Mucosa of descending colon (tissue), 3 donors: Measurements from ENCODE around the gene DRAM2. TPM values are rescaled to one million over a fixed set of nuclear protein-coding genes. Genes with fewer than 3 reads are reported as not detected.

ENCODE experiments used
- ATAC-seq: fragments of 200-7000 bp; cut with Tn5 transposase; one replicate; pipeline ENCODE4 v1.9.1; 2020; ENCODE audit warnings: mild to moderate bottlenecking, moderate library complexity
- DNase-seq, 3 donors: peaks; one replicate each; pipeline ENCODE4 v3.0.0-alpha.2; 2020
- H3K36me3 ChIP-seq: fragments of 200-600 bp; one replicate; pipeline ENCODE4 v1.8.0; 2021; ENCODE audit warnings: low read depth, mild to moderate bottlenecking
- H3K4me1 ChIP-seq: fragments of 200-600 bp; one replicate; pipeline ENCODE4 v1.8.0; 2021; ENCODE audit warnings: low read depth, mild to moderate bottlenecking
- H3K4me3 ChIP-seq: fragments of 200-600 bp; one replicate; pipeline ENCODE4 v1.8.0; 2021; ENCODE audit warnings: mild to moderate bottlenecking
- H3K9me3 ChIP-seq: fragments of 200-600 bp; one replicate; pipeline ENCODE4 v1.8.0; 2021; ENCODE audit warnings: mild to moderate bottlenecking
- CTCF ChIP-seq: fragments of 200-600 bp; IDR thresholded peaks from one replicate; pipeline ENCODE4 v1.8.0; 2022; ENCODE audit warnings: antibody characterized with exemption, mild to moderate bottlenecking
- intact Hi-C, 2 donors: fragments of 100-400 bp; cut with DNase I in 1 of 2; cut with micrococcal nuclease in 1 of 2; formaldehyde crosslinking; loops; one replicate each; pipeline versions ENCODE4 v1.11.0 to v1.11.1; 2022; cut with DNase I, micrococcal nuclease
- total RNA-seq, 3 donors: library from RNA; stranded (reverse); fragmentation: NEBNext Ultra II Directional in 2 of 3; extraction: Animal tissue kit (Norgen Biotek cat#: 25700) in 2 of 3; gene quantifications; one replicate each; pipeline versions ENCODE4 v1.2.1 to v1.2.4, GENCODE V29; 2021 to 2023
- donor health status: DM: no; HTN: no; CAD: no; lungs with moderate emphysema.
- donor health status: DM: no; HTN: no; CAD: no.
- donor health status: DM: no; HTN: yes; CAD: no.

DRAM2 gene
- total RNA-seq, 3 donors from 2014 or later: 44.2 to 52.3 (median 48.5) TPM

- no peak for TF ChIP-seq CTCF
- intact Hi-C loops: no loop called here
- no peaks in the 10 kb centered on the region for H3K36me3 ChIP-seq
- no peak for DNase-seq
- no peak overlapping the region for H3K4me3 ChIP-seq
- H3K9me3 ChIP-seq: no peaks in the 10 kb centered on the region
- H3K4me1 ChIP-seq: peaks cover 23% of the 10 kb centered on the region
- no peak for ATAC-seq
Observed at GRCh38 chr1:111141245-111142220, 1.6 kb upstream of the DRAM2 start.

- peak in 1 of 3 donors; percentile 65 for DNase-seq
- Histone ChIP-seq H3K36me3 (no peaks in the 10 kb centered on the region), H3K9me3 (no peaks in the 10 kb centered on the region), H3K4me3 (peak overlapping the region; percentile 78), H3K4me1 (peaks cover 23% of the 10 kb centered on the region)
- intact Hi-C loops: no loop called here
- TF ChIP-seq CTCF: no peak
- ATAC-seq: no peak
Observed at GRCh38 chr1:111140680-111140967, 731 bp upstream of the DRAM2 start.

GRCh38 chr1:111139324-111139955 is 453 bp downstream of the DRAM2 start:
- peak overlapping the region; percentile 78 for H3K4me3 ChIP-seq
- no peak for TF ChIP-seq CTCF
- no peaks in the 10 kb centered on the region for H3K36me3 ChIP-seq
- intact Hi-C loops: no loop called here
- H3K9me3 ChIP-seq: no peaks in the 10 kb centered on the region
- peaks cover 23% of the 10 kb centered on the region for H3K4me1 ChIP-seq
- ATAC-seq (peak; percentile 62), DNase-seq (peak in 1 of 3 donors; percentile 74)

- DNase-seq (no peak), ATAC-seq (no peak)
- Histone ChIP-seq H3K9me3 (no peaks in the 10 kb centered on the region), H3K36me3 (no peaks in the 10 kb centered on the region), H3K4me3 (no peak overlapping the region), H3K4me1 (peaks cover 4% of the 10 kb centered on the region)
- no peak for TF ChIP-seq CTCF
- intact Hi-C loops: no loop called here
Observed at GRCh38 chr1:111133866-111134265, 6.0 kb downstream of the DRAM2 start.

- TF ChIP-seq CTCF: no peak
- DNase-seq (no peak), ATAC-seq (no peak)
- no peak overlapping the region for H3K4me3 ChIP-seq
- no peaks in the 10 kb centered on the region for H3K9me3 ChIP-seq
- intact Hi-C loops: no loop called here
- H3K36me3 ChIP-seq: no peaks in the 10 kb centered on the region
- H3K4me1 ChIP-seq: no peaks in the 10 kb centered on the region
Observed at GRCh38 chr1:111131693-111132092, 8.2 kb downstream of the DRAM2 start.
